ENCODE measurements around the gene GRK4. TPM values are rescaled to one million over a fixed set of nuclear protein-coding genes. Genes with fewer than 3 reads are reported as not detected.

GRK4 gene
- total and polyA plus RNA-seq, 12 donors, result 4.7 to 29.2 (median 8.0) TPM

DNA sequence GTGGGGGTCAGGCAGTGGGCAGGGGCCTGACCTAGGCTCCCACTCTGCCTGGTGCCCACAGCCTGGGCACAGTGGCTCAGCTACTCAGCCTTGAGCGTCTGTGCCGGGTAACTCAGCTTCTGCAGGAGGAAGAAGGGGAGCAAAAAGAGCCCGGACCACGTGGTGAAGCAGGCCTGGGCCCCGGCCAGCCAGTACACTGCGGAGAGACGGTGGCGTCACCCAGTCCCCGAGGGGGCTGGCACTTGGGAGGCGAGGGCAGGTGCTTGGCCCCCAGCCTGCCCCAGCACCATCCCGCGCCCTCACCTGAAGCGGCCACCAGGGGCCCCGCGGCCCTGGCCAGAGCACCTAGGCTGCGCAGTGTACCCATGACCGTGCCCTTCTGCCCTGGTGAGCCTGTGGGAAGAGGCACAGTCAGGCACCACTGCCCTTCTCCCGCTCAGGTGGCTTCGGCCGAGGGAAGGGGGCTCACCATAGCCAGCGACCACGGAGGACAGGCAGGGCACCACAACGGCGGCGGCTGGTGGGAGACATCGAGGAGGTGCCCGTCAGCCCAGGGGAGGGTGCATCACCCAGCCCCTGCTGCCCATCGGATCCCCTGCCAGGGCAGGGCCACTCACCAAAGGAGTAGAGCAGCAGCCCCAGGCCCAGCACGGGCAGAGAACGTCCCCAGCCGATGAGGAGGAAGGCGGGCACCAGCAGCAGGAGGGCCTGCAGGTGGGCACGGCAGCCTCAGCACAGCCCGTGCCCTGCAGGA, 32.4 kb upstream of the GRK4 start:
- H3K27me3 ChIP-seq, result no peaks in the 10 kb centered on the region
- H3K36me3 ChIP-seq (replicated peaks in 1 of 2), result peaks cover 0 to 55% of the 10 kb centered on the region in 2 donors
- TF ChIP-seq POLR2A (IDR thresholded peaks at IDR 0.05), result no peak
- TF ChIP-seq, protein P1, sequence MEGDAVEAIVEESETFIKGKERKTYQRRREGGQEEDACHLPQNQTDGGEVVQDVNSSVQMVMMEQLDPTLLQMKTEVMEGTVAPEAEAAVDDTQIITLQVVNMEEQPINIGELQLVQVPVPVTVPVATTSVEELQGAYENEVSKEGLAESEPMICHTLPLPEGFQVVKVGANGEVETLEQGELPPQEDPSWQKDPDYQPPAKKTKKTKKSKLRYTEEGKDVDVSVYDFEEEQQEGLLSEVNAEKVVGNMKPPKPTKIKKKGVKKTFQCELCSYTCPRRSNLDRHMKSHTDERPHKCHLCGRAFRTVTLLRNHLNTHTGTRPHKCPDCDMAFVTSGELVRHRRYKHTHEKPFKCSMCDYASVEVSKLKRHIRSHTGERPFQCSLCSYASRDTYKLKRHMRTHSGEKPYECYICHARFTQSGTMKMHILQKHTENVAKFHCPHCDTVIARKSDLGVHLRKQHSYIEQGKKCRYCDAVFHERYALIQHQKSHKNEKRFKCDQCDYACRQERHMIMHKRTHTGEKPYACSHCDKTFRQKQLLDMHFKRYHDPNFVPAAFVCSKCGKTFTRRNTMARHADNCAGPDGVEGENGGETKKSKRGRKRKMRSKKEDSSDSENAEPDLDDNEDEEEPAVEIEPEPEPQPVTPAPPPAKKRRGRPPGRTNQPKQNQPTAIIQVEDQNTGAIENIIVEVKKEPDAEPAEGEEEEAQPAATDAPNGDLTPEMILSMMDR (IDR thresholded peaks at IDR 0.05), result no peak
- peaks cover 11 to 17% of the 10 kb centered on the region in 2 donors for H3K4me1 ChIP-seq (replicated peaks in 1 of 2)
- H3K27ac ChIP-seq, result peak overlapping the region in 1 of 5 donors; percentile 95
- DNase-seq, result peak in 3 of 7 donors; percentile 20 to 53 (median 35)
- H3K4me3 ChIP-seq, result no peak overlapping the region
- intact Hi-C loops (cut with DNase I), result loop anchor here (10.0 kb wide), 2 partner anchors 86 to 166 kb away; partner anchors contain the start of gene ADD1 (in 2 of the 2)
- WGBS, 4 donors, result 77 to 96% (median 84%) methylated on average over 3 to 34 of the region's 34 CpGs
- H3K9me3 ChIP-seq (replicated peaks in 1 of 3), result no peaks in the 10 kb centered on the region

DNA sequence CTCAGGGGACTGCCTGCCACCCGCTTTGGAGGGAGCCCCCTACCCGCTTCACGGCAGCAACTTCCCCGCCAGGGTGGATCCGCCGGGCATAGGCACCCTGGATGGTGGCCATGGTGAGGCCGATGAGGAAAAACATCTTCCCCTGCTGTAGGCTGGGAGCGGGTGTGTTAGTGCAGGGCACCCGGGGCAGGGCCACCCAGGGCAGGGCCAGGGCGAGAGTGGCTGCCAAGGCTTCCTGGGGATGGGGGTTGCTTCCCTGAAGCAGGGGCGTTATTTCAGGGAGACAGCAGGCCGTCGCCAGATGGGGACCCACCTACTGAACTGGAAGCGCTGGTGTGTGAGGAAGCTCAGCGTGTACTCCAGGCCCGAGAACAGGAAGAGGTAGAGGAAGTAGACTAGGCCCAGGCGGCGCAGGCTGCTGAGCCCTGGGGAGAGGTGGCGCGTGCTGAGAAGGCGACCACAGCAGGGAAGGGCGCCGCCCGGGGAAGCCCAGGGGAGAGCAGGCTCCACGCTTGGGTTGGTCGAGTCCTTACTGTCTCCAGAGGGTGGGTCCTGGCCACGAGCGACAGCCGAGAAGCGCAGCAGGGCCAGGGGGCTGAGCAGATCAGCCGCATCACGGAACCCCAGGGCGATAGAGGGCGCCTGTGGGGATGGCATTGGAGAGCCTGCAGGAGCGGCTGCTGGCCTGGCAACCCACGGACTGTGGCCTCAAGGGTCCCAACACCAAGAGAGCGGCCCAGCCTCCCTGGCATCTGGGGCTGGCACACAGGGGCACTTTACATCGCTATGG, 31.7 kb upstream of the GRK4 start:
- TF ChIP-seq, protein P1 (IDR thresholded peaks at IDR 0.05), result peak in 1 of 6 experiments; percentile 7
- TF ChIP-seq POLR2A (IDR thresholded peaks at IDR 0.05), result no peak
- peak in 6 of 7 donors; percentile 41 to 74 (median 52) for DNase-seq
- peaks cover 0 to 48% of the 10 kb centered on the region in 2 donors for H3K36me3 ChIP-seq (replicated peaks in 1 of 2)
- peaks cover 11 to 25% of the 10 kb centered on the region in 2 donors for H3K4me1 ChIP-seq (replicated peaks in 1 of 2)
- intact Hi-C loops (cut with DNase I), result loop anchor here (10.0 kb wide), 2 partner anchors 87 to 167 kb away; partner anchors contain the start of gene ADD1 (in 2 of the 2)
- no peak overlapping the region for H3K4me3 ChIP-seq
- H3K9me3 ChIP-seq (replicated peaks in 1 of 3), result no peaks in the 10 kb centered on the region
- WGBS, 4 donors, result 72 to 85% (median 77%) methylated on average over 28 to 38 of the region's 38 CpGs
- H3K27ac ChIP-seq, result peak overlapping the region in 2 of 5 donors; percentile 54 to 95
- no peaks in the 10 kb centered on the region for H3K27me3 ChIP-seq

DNA sequence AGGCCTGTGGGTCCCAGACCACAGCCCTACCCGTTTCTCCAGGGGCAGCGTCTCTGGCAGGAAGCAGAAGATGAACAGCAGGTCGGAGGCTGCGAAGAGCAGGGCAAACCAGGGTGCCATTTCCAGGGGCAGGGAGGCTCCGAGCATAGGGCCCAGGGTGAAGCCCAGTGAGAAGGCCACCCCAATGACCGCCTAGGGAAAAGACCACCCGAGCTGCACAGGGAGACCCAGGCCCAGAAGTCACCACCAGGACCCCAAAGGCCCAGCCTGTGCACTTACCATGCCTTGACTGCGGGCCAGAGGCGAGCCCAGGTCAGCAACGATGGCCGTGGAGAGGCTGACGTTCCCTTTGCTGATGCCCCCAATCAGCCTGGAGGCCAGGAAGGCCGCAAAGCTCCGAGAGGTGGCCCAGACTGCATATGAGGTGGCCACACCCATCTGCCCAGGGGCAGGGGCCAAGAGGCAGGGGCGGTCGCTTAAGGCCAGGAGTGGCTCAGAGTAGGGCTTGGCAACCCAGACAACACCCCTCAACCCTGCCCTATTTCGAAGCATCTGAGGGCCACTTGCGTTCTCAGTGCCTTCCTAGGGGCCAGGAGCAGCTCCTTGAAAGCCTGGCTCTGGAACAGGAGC, 30.9 kb upstream of the GRK4 start:
- 82 to 90% (median 86%) methylated on average over 7 to 18 of the region's 18 CpGs for WGBS, 4 donors
- Histone ChIP-seq H3K4me1 (replicated peaks in 1 of 2) (peaks cover 15 to 32% of the 10 kb centered on the region in 2 donors), H3K27ac (peak overlapping the region in 2 of 5 donors; percentile 57 to 95), H3K4me3 (no peak overlapping the region), H3K9me3 (replicated peaks in 1 of 3) (no peaks in the 10 kb centered on the region), H3K27me3 (no peaks in the 10 kb centered on the region), H3K36me3 (replicated peaks in 1 of 2) (peaks cover 0 to 40% of the 10 kb centered on the region in 2 donors)
- intact Hi-C loops (cut with DNase I), result loop anchor here (10.0 kb wide), 2 partner anchors 88 to 168 kb away; partner anchors contain the start of gene ADD1 (in 2 of the 2)
- peak in 4 of 7 donors; percentile 10 to 55 (median 31) for DNase-seq
- TF ChIP-seq POLR2A (IDR thresholded peaks at IDR 0.05), result no peak
- TF ChIP-seq, protein P1 (IDR thresholded peaks at IDR 0.05), result no peak
